HG03575 (cell line): ENCODE results near the gene SAP130.
"Not testable (repeated sequence)": the region's sequence is repeated elsewhere in the genome, so short reads cannot be mapped to it uniquely, and the experiment has no call there.

Experiments used
- ATAC-seq: cut with Tn5 transposase; IDR thresholded peaks from one replicate; pipeline ENCODE4 v1.9.1; 2021; ENCODE audit not compliant: unreplicated experiment, insufficient number of reproducible peaks, low FRiP score; ENCODE audit errors: extremely low read depth

The SAP130 gene

DNA sequence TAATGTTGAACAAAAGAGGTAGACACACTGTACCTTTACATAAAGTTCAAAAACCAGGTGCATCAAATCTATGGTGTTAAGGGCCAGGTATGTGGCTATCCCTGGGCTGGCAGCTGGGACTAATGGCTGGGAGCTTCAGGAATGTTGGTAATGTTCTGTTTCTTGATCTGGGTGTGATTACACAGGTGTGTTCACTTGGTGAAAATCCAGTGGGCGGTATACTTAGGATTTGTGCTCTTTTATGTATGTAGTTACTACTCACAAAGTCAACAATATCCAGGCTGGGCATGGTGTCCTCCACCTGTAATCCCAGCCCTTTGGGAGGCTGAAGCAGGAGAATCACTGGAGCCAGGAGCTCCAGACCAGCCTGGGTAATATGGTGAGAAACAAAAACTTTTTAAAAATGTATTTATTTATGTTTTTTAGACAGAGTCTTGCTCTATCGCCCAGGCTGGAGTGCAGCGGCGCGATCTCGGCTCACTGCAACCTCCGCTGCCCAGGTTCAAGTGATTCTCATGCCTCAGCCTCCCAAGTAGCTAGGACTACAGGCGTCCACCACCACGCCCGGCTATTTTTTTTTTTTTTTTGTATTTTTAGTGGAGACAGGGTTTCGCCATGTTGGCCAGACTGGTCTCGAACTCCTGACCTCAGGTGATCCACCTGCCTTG, 120.0 kb downstream of the SAP130 start:
- not testable (repeated sequence) for ATAC-seq

DNA sequence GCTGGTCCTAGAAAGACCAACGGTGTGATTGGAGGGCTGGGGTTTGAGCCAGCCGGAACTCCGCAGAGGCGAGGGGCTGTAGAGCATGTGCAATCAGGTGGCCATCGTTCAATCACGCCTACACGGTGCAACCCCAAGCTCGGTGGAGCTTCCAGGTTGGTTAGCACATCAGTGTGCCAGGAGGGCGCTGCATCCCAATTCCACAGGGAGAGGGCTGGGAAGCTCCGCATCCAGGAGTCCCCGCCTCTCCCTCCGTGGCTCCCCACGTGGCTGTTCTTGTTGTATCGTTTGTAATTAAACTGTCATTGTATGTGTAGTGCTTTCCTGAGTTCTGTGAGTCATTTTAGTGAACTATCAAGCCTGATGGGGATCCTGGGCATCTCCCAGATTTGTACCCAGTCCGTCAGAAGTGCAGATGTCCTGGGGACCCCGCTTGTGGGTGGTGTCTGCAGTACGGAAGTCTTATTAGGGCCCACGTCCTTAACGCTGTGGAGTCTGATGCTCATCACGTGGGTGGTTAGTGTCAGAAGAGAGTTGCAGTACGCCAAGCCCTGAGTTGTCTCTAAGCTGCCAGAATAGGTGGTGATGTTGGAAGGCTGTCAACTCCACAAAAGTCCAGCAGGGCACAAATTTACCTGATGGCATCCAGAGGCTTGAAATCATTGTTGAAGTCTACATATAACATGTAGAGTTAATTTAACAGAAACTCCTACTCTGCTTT, 121.5 kb downstream of the SAP130 start:
- no peak for ATAC-seq

DNA sequence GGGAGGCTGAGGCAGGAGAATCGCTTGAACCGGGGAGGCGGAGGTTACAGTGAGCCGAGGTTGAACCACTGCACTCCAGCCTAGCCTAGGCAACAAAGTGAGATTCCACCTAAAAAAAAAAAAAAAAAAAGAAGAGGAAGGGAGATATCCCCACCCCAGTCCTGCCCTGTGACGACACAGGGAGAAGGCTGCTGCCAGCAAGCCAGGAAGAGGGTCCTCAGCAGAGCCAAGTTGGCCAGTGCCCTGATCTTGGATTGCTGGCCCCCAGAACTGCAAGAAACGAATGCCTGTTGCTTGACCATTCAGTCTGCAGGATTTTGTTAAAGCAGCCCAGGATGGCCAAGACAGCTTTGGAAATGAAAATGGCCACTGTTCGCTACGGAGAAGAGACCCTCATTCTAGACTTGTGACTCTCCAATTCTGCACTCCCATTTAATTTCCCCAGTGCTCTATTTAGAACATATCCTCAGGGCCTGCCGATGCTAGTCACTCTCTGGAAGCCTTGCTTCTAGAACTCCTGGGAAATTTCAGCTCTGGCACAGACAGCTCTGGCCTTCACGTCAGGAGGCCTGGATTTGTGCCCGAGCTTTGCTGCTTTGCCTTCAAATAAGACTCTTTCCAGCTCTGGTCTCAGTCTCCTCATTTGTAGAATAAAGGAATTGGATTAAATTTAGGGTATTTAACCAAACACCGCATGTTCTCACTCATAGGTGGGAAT, 126.4 kb downstream of the SAP130 start:
- ATAC-seq: no peak

DNA sequence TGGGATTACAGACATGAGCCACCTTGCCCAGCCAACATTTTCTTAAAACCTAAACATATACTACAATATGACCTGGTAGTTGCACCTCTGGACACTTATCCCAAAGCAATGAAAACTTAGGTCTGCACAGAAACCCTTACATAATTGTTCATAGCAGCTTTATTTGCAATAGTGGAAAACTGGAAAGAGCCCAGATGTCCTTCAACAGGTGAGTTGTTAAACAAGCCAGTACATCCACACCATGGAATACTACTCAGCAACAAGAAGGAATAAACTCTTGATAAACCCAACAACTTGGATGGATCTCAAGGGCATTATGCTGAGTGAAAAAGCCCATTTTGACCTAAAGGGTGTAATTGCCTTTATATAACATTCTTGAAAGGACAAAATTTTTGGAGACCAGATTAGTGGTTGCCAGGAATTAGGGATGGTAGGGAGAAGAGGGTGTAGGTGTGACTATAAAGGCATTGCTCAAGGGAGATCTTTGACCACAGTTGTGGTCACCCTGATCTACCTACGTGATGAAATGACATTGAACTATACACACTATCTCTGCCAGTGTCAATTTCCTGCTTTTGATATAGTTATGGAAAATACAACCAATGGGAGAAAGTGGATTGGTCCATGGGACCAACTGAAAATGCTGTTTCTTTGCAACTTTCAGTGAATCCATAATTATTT, 130.2 kb downstream of the SAP130 start:
- ATAC-seq: no peak

DNA sequence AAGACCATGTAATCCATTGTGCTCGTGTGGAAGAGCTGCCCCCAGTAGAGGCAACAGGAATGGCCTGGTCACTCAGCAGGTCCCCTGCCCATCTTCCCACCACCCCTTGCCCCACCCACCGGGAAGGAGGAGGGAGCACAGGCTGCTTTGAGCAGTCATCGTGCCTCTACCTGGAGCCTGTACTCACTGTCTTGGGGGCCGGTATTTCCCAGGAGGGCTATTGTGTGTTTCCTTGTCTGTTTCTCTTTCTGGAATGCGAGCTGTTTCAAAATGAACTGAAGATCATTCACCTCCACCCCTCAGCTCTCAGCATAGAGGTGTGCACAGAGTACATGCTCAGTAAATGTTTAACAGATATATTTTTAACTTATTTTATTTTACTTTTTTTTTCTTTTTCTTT, 134.4 kb downstream of the SAP130 start:
- ATAC-seq: no peak

DNA sequence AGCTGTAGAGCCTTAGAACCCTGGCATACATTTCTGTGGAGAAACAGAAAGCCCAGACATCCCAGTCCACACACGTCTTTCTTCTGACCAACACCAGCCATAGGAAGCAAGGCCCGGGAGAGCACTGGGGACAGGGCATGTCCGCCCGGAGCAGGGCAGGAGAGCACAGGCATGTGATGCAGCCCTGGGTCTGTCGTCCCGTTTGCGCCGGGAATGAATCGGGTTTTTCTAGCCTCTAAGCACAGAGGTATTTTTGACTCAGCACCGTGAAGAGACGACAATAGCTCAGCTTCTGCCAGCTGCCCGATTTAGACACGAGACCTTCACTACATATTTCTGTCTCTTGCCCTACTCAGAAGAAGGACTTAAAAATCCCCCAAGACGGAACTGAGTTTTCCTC, 134.8 kb downstream of the SAP130 start:
- no peak for ATAC-seq

DNA sequence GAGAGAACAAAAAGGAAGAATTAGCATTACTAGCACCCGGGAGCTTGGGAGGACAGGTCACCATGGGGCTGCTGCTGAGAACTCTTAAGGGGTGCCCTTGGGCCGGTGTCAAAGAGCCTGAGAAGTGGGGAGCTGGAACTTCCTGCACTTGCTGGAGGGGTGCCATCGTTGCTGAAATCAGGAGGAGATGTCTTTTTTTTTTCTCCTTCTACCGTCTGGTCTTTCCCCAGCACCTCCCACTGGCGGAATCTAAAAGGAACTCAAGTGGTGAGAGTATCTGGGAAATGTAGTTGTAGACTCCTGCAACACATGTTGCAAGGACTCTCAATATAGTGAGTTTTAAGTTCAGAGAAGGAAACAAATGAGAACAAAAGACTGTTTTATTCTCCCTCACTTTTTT, 136.0 kb downstream of the SAP130 start:
- no peak for ATAC-seq
